HEK293T (cell line): ENCODE data around the gene KIAA1328.

Experiments used
- CTCF ChIA-PET: fragments of 350-600 bp; formaldehyde crosslinking; extraction: SDS; loops from one replicate; lab custom pipeline; 2021; ENCODE audit warnings: antibody characterized with exemption, inconsistent platforms; lab: Yijun Ruan, JAX
- POLR2A ChIA-PET: fragments of 350-600 bp; formaldehyde crosslinking; extraction: SDS; loops from one replicate; lab custom pipeline; 2020; ENCODE audit warnings: antibody characterized with exemption, inconsistent platforms; lab: Yijun Ruan, JAX
- DNase-seq: peaks from one replicate; pipeline ENCODE4 v3.0.0; 2012; ENCODE audit warnings: mixed read lengths; ENCODE audit errors: extremely low spot score
- ARNT ChIP-seq: fragments of 450-650 bp; IDR thresholded peaks from 2 replicates; pipeline ENCODE4 v1.6.1; 2017; ENCODE audit warnings: mild to moderate bottlenecking
- BHLHE40 ChIP-seq: fragments of 450-650 bp; IDR thresholded peaks from 2 replicates; pipeline ENCODE4 v1.6.1; 2016; ENCODE audit warnings: mild to moderate bottlenecking, moderate library complexity, borderline replicate concordance
- CTBP1 ChIP-seq: fragments of 450-650 bp; IDR thresholded peaks from 2 replicates; pipeline ENCODE4 v1.6.1; 2016; ENCODE audit warnings: borderline replicate concordance
- ELF4 ChIP-seq: fragments of 450-650 bp; IDR thresholded peaks from 2 replicates; pipeline ENCODE4 v1.6.1; 2017; ENCODE audit warnings: antibody characterized with exemption
- FOXA1 ChIP-seq: fragments of 450-650 bp; IDR thresholded peaks from 2 replicates; pipeline ENCODE4 v1.6.1; 2016; ENCODE audit warnings: mild to moderate bottlenecking
- FOXK2 ChIP-seq: fragments of 450-650 bp; IDR thresholded peaks from 2 replicates; pipeline ENCODE4 v1.6.1; 2016; ENCODE audit warnings: mild to moderate bottlenecking
- FOXM1 ChIP-seq: fragments of 450-650 bp; IDR thresholded peaks from 2 replicates; pipeline ENCODE4 v1.6.1; 2017; ENCODE audit warnings: mild to moderate bottlenecking, borderline replicate concordance
- HDGF ChIP-seq: fragments of 450-650 bp; IDR thresholded peaks from 2 replicates; pipeline ENCODE4 v1.6.1; 2017; ENCODE audit warnings: antibody characterized with exemption, borderline replicate concordance
- L3MBTL2 ChIP-seq: fragments of 450-650 bp; conservative IDR thresholded peaks from 2 replicates; pipeline ENCODE4 v1.6.1; 2016; ENCODE audit warnings: mild to moderate bottlenecking
- LEF1 ChIP-seq: fragments of 450-650 bp; IDR thresholded peaks from 2 replicates; pipeline ENCODE4 v1.6.1; 2017; ENCODE audit warnings: mild to moderate bottlenecking, borderline replicate concordance
- NFRKB ChIP-seq: fragments of 450-650 bp; IDR thresholded peaks from 2 replicates; pipeline ENCODE4 v1.6.1; 2016; ENCODE audit warnings: mild to moderate bottlenecking, moderate library complexity
- SP1 ChIP-seq: fragments of 450-650 bp; IDR thresholded peaks from 2 replicates; pipeline ENCODE4 v1.6.1; 2017
- SUZ12 ChIP-seq: fragments of 450-650 bp; IDR thresholded peaks from 2 replicates; pipeline ENCODE4 v1.6.1; 2016; ENCODE audit warnings: mild to moderate bottlenecking
- TARDBP ChIP-seq: fragments of 450-650 bp; IDR thresholded peaks from 2 replicates; pipeline ENCODE4 v1.6.1; 2016
- ZNF384 ChIP-seq: fragments of 450-650 bp; IDR thresholded peaks from 2 replicates; pipeline ENCODE4 v1.6.1; 2016
- TF ChIP-seq, protein P1 (sequence below): fragments of 450-650 bp; IDR thresholded peaks from 2 replicates; pipeline ENCODE4 v1.6.1; 2016

KIAA1328 gene

GRCh38 chr18:37274309-37275236 lies 445.6 kb downstream of the KIAA1328 start:
- ChIA-PET POLR2A (no interaction called here), CTCF (no interaction called here)
- TF ChIP-seq HDGF (no peak), TARDBP (no peak), SUZ12 (no peak), ELF4 (no peak), FOXK2 (no peak)
- TF ChIP-seq, protein P1, sequence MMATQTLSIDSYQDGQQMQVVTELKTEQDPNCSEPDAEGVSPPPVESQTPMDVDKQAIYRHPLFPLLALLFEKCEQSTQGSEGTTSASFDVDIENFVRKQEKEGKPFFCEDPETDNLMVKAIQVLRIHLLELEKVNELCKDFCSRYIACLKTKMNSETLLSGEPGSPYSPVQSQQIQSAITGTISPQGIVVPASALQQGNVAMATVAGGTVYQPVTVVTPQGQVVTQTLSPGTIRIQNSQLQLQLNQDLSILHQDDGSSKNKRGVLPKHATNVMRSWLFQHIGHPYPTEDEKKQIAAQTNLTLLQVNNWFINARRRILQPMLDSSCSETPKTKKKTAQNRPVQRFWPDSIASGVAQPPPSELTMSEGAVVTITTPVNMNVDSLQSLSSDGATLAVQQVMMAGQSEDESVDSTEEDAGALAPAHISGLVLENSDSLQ: no peak
- DNase-seq: no peak

- ChIA-PET POLR2A (no interaction called here), CTCF (no interaction called here)
- DNase-seq: no peak
- TF ChIP-seq NFRKB: no peak
- no peak for TF ChIP-seq FOXA1
- no peak for TF ChIP-seq LEF1
- TF ChIP-seq ELF4: no peak
- TF ChIP-seq, protein P1: no peak
- no peak for TF ChIP-seq SP1
- no peak for TF ChIP-seq ZNF384
- TF ChIP-seq ARNT: no peak
- no peak for TF ChIP-seq FOXM1
- no peak for TF ChIP-seq L3MBTL2
- no peak for TF ChIP-seq CTBP1
- no peak for TF ChIP-seq HDGF
- no peak for TF ChIP-seq TARDBP
- TF ChIP-seq BHLHE40: no peak
- no peak for TF ChIP-seq FOXK2
These were observed 446.4 kb downstream of the KIAA1328 start for GRCh38 chr18:37275237-37275741.

- DNase-seq: no peak
- CTCF ChIA-PET: interaction anchor here (0.7 to 1.5 kb wide), 2 partner anchors 19 to 86 kb away, joined by 5 to 6 read pairs; no protein-coding TSS in a partner anchor
- TF ChIP-seq NFRKB (no peak), ARNT (no peak), SUZ12 (no peak), BHLHE40 (no peak), HDGF (no peak), LEF1 (no peak), ZNF384 (no peak), FOXM1 (no peak), ELF4 (no peak), L3MBTL2 (no peak)
- POLR2A ChIA-PET: no interaction called here
These were observed 447.4 kb downstream of the KIAA1328 start for GRCh38 chr18:37276111-37276890.

GRCh38 chr18:37277804-37278203 lies 448.9 kb downstream of the KIAA1328 start:
- no peak for DNase-seq
- CTCF ChIA-PET: interaction anchor here (1.5 kb wide), 1 partner anchor 17 kb away, joined by 6 read pairs; no protein-coding TSS in a partner anchor
- TF ChIP-seq FOXA1 (no peak), ELF4 (no peak), ZNF384 (no peak), FOXK2 (no peak), CTBP1 (no peak)
- TF ChIP-seq, protein P1: no peak
- POLR2A ChIA-PET: no interaction called here
